HFF-Myc (cell line): ENCODE data around the gene NCKIPSD.

ENCODE experiments used
- DNase-seq: peaks from one replicate; pipeline ENCODE4 v3.0.0-alpha.2; 2011; ENCODE audit warnings: low read depth; ENCODE audit errors: extremely low read depth
- H3K4me3 ChIP-seq: replicated peaks from 2 replicates; pipeline ENCODE4 v1.5.1; 2011; ENCODE audit warnings: low read depth, mild to moderate bottlenecking, control low read depth, low read length
- CTCF ChIP-seq: IDR thresholded peaks from 2 replicates; pipeline ENCODE4 v1.5.1; 2012; ENCODE audit warnings: mild to moderate bottlenecking, low read depth, low read length, control low read depth; ENCODE audit errors: missing control alignments

NCKIPSD gene

GRCh38 chr3:48639944-48640606 is 45.6 kb downstream of the NCKIPSD start:
- no peak for DNase-seq
- no peak for TF ChIP-seq CTCF
- H3K4me3 ChIP-seq: no peak overlapping the region

- no peak for TF ChIP-seq CTCF
- no peak for DNase-seq
- no peak overlapping the region for H3K4me3 ChIP-seq
Measured at GRCh38 chr3:48637305-48637704, 48.4 kb downstream of the NCKIPSD start.

GRCh38 chr3:48636149-48636655 is 49.5 kb downstream of the NCKIPSD start:
- TF ChIP-seq CTCF: no peak
- peak overlapping the region; percentile 91 for H3K4me3 ChIP-seq
- DNase-seq: peak; percentile 12

- TF ChIP-seq CTCF: peak; percentile 63
- peak; percentile 72 for DNase-seq
- H3K4me3 ChIP-seq: peak within 1 kb of the TSS; percentile 91
Measured at GRCh38 chr3:48635222-48636021, 50.3 kb downstream of the NCKIPSD start, which contains the start of gene SLC26A6. TSS of gene SLC26A6 (minus strand) at chr3:48635461. CDS start at chr3:48635393, 68 bp downstream.

- DNase-seq: peak; percentile 29
- no peak for TF ChIP-seq CTCF
- peak overlapping the region; percentile 91 for H3K4me3 ChIP-seq
Measured at GRCh38 chr3:48634661-48635221, 51.0 kb downstream of the NCKIPSD start.

GRCh38 chr3:48633743-48634142 is 52.0 kb downstream of the NCKIPSD start:
- TF ChIP-seq CTCF: no peak
- H3K4me3 ChIP-seq: peak overlapping the region; percentile 91
- DNase-seq: no peak
